GM23338 (cell line): ENCODE data around the gene TSHZ2.

Experiments used
- CREB1 ChIP-seq: fragments of 250-450 bp; sonication (Bioruptor Pico); IDR thresholded peaks from 2 replicates; pipeline ENCODE4 v1.5.0; 2020; ENCODE audit warnings: low read depth, mild to moderate bottlenecking, moderate library complexity
- CTCF ChIP-seq, 2 experiments: fragments of 200-600 bp in 1 of 2; sonication (generic) in 1 of 2; conservative IDR thresholded peaks; 2 replicates each; pipeline versions ENCODE4 v1.5.1 to v1.6.1; 2016 to 2017; ENCODE audit warnings: antibody characterized with exemption in 2 of 2, low read depth in 2 of 2, mild to moderate bottlenecking in 2 of 2, moderate library complexity in 1 of 2
- ETS1 ChIP-seq: IDR thresholded peaks from 2 replicates; pipeline ENCODE4 v1.6.1; 2016; ENCODE audit warnings: antibody characterized with exemption
- EZH2 ChIP-seq: fragments of 200-600 bp; sonication (generic); IDR thresholded peaks from one replicate; pipeline ENCODE4 v1.8.0; 2017; ENCODE audit warnings: antibody characterized with exemption, mild to moderate bottlenecking, low read depth; ENCODE audit not compliant: unreplicated experiment

DNA sequence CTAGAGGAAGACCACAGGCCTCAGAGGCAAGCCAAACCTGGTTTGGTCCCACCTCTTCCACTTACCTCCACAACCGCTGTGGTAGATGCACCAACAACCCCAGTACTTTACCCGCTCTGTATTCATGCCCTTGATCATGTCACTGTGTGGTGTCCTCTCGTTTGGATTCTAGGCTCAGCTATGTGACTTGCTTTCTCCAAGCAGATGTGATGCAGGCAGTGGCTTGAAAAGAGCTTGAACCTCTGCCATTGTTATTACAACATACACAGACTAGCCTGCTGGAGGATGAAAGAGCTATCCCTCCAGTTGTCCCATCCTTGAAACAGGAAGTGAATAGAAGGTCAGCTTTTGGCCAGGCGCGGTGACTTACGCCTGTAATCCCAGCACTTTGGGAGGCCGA, 473.8 kb downstream of the TSHZ2 start:
- no peak for TF ChIP-seq ETS1
- TF ChIP-seq CTCF (conservative IDR thresholded peaks at IDR 0.05; ENCODE audit: low read depth in 2 of 2), result no peak
- no peak for TF ChIP-seq EZH2
- TF ChIP-seq CREB1 (CRISPR knock-in tag), result no peak
